ENCODE data around the gene FGGY. TPM values are rescaled to one million over a fixed set of nuclear protein-coding genes. Genes with fewer than 3 reads are reported as not detected.

Gene FGGY
- total and polyA plus RNA-seq, 2 donors: 15.6 to 25.3 TPM

GRCh38 chr1:59263111-59263510, 33.8 kb upstream of the FGGY start:
- no peaks in the 10 kb centered on the region for H3K36me3 ChIP-seq (ENCODE audit: control insufficient read depth in 2 of 2, insufficient read depth in 2 of 2, low read length in 1 of 2)
- no peaks in the 10 kb centered on the region for H3K4me1 ChIP-seq (ENCODE audit: control insufficient read depth in 2 of 2, insufficient read depth in 2 of 2, low read length in 2 of 2)
- no peaks in the 10 kb centered on the region for H3K9me3 ChIP-seq (ENCODE audit: control insufficient read depth in 2 of 2, insufficient read depth in 1 of 2, low read length in 1 of 2)
- no peak overlapping the region for H3K4me3 ChIP-seq (ENCODE audit: low read length in 2 of 2)
- DNase-seq (ENCODE audit: low read depth in 6 of 9, low spot score in 9 of 9): no peak
- H3K27me3 ChIP-seq (ENCODE audit: control insufficient read depth in 2 of 2, insufficient read depth in 1 of 2, low read length in 1 of 2): no peaks in the 10 kb centered on the region
- H3K27ac ChIP-seq (ENCODE audit: low read depth in 1 of 2, low read length in 1 of 2): no peak overlapping the region

- H3K27ac ChIP-seq (ENCODE audit: low read depth in 1 of 2, low read length in 1 of 2): no peak overlapping the region
- no peaks in the 10 kb centered on the region for H3K36me3 ChIP-seq (ENCODE audit: control insufficient read depth in 2 of 2, insufficient read depth in 2 of 2, low read length in 1 of 2)
- no peak overlapping the region for H3K4me3 ChIP-seq (ENCODE audit: low read length in 2 of 2)
- H3K4me1 ChIP-seq (ENCODE audit: control insufficient read depth in 2 of 2, insufficient read depth in 2 of 2, low read length in 2 of 2): no peaks in the 10 kb centered on the region
- H3K9me3 ChIP-seq (ENCODE audit: control insufficient read depth in 2 of 2, insufficient read depth in 1 of 2, low read length in 1 of 2): no peaks in the 10 kb centered on the region
- DNase-seq (ENCODE audit: low read depth in 6 of 9, low spot score in 9 of 9): no peak
- 95% methylated on average over 4 of the region's 4 CpGs for WGBS
- no peaks in the 10 kb centered on the region for H3K27me3 ChIP-seq (ENCODE audit: control insufficient read depth in 2 of 2, insufficient read depth in 1 of 2, low read length in 1 of 2)
These were observed 31.3 kb upstream of the FGGY start for GRCh38 chr1:59265622-59266021.

GRCh38 chr1:59266180-59266926, 30.5 kb upstream of the FGGY start:
- Histone ChIP-seq H3K36me3 (ENCODE audit: control insufficient read depth in 2 of 2, insufficient read depth in 2 of 2, low read length in 1 of 2) (no peaks in the 10 kb centered on the region), H3K27me3 (ENCODE audit: control insufficient read depth in 2 of 2, insufficient read depth in 1 of 2, low read length in 1 of 2) (no peaks in the 10 kb centered on the region), H3K27ac (ENCODE audit: low read depth in 1 of 2, low read length in 1 of 2) (no peak overlapping the region), H3K9me3 (ENCODE audit: control insufficient read depth in 2 of 2, insufficient read depth in 1 of 2, low read length in 1 of 2) (no peaks in the 10 kb centered on the region), H3K4me1 (ENCODE audit: control insufficient read depth in 2 of 2, insufficient read depth in 2 of 2, low read length in 2 of 2) (no peaks in the 10 kb centered on the region), H3K4me3 (ENCODE audit: low read length in 2 of 2) (no peak overlapping the region)
- peak in 1 of 9 donors; percentile 18 for DNase-seq (ENCODE audit: low read depth in 6 of 9, low spot score in 9 of 9)
- 96% methylated on average over 4 of the region's 4 CpGs for WGBS

GRCh38 chr1:59266927-59267293, 30.0 kb upstream of the FGGY start:
- Histone ChIP-seq H3K27me3 (ENCODE audit: control insufficient read depth in 2 of 2, insufficient read depth in 1 of 2, low read length in 1 of 2) (no peaks in the 10 kb centered on the region), H3K4me1 (ENCODE audit: control insufficient read depth in 2 of 2, insufficient read depth in 2 of 2, low read length in 2 of 2) (no peaks in the 10 kb centered on the region), H3K4me3 (ENCODE audit: low read length in 2 of 2) (no peak overlapping the region), H3K27ac (ENCODE audit: low read depth in 1 of 2, low read length in 1 of 2) (no peak overlapping the region), H3K36me3 (ENCODE audit: control insufficient read depth in 2 of 2, insufficient read depth in 2 of 2, low read length in 1 of 2) (no peaks in the 10 kb centered on the region), H3K9me3 (ENCODE audit: control insufficient read depth in 2 of 2, insufficient read depth in 1 of 2, low read length in 1 of 2) (no peaks in the 10 kb centered on the region)
- no peak for DNase-seq (ENCODE audit: low read depth in 6 of 9, low spot score in 9 of 9)

- Histone ChIP-seq H3K9me3 (ENCODE audit: control insufficient read depth in 2 of 2, insufficient read depth in 1 of 2, low read length in 1 of 2) (no peaks in the 10 kb centered on the region), H3K27ac (ENCODE audit: low read depth in 1 of 2, low read length in 1 of 2) (no peak overlapping the region), H3K27me3 (ENCODE audit: control insufficient read depth in 2 of 2, insufficient read depth in 1 of 2, low read length in 1 of 2) (no peaks in the 10 kb centered on the region), H3K4me3 (ENCODE audit: low read length in 2 of 2) (no peak overlapping the region), H3K4me1 (ENCODE audit: control insufficient read depth in 2 of 2, insufficient read depth in 2 of 2, low read length in 2 of 2) (no peaks in the 10 kb centered on the region), H3K36me3 (ENCODE audit: control insufficient read depth in 2 of 2, insufficient read depth in 2 of 2, low read length in 1 of 2) (no peaks in the 10 kb centered on the region)
- 93% methylated on average over 1 of the region's 1 CpG for WGBS
- DNase-seq (ENCODE audit: low read depth in 6 of 9, low spot score in 9 of 9): no peak
These were observed 28.5 kb upstream of the FGGY start for GRCh38 chr1:59268406-59268805.

GRCh38 chr1:59271561-59272260, 25.2 kb upstream of the FGGY start:
- no peak overlapping the region for H3K27ac ChIP-seq (ENCODE audit: low read depth in 1 of 2, low read length in 1 of 2)
- no peak overlapping the region for H3K4me3 ChIP-seq (ENCODE audit: low read length in 2 of 2)
- H3K36me3 ChIP-seq (ENCODE audit: control insufficient read depth in 2 of 2, insufficient read depth in 2 of 2, low read length in 1 of 2): no peaks in the 10 kb centered on the region
- whole genome bisulfite sequencing: 93% methylated on average over 2 of the region's 2 CpGs
- no peaks in the 10 kb centered on the region for H3K9me3 ChIP-seq (ENCODE audit: control insufficient read depth in 2 of 2, insufficient read depth in 1 of 2, low read length in 1 of 2)
- no peaks in the 10 kb centered on the region for H3K4me1 ChIP-seq (ENCODE audit: control insufficient read depth in 2 of 2, insufficient read depth in 2 of 2, low read length in 2 of 2)
- DNase-seq (ENCODE audit: low read depth in 6 of 9, low spot score in 9 of 9): no peak
- H3K27me3 ChIP-seq (ENCODE audit: control insufficient read depth in 2 of 2, insufficient read depth in 1 of 2, low read length in 1 of 2): no peaks in the 10 kb centered on the region

GRCh38 chr1:59272507-59272906, 24.4 kb upstream of the FGGY start:
- WGBS: 85% methylated on average over 1 of the region's 1 CpG
- Histone ChIP-seq H3K4me1 (ENCODE audit: control insufficient read depth in 2 of 2, insufficient read depth in 2 of 2, low read length in 2 of 2) (no peaks in the 10 kb centered on the region), H3K27ac (ENCODE audit: low read depth in 1 of 2, low read length in 1 of 2) (peak overlapping the region in 1 of 2 donors; percentile 52), H3K27me3 (ENCODE audit: control insufficient read depth in 2 of 2, insufficient read depth in 1 of 2, low read length in 1 of 2) (no peaks in the 10 kb centered on the region), H3K4me3 (ENCODE audit: low read length in 2 of 2) (no peak overlapping the region), H3K9me3 (ENCODE audit: control insufficient read depth in 2 of 2, insufficient read depth in 1 of 2, low read length in 1 of 2) (no peaks in the 10 kb centered on the region), H3K36me3 (ENCODE audit: control insufficient read depth in 2 of 2, insufficient read depth in 2 of 2, low read length in 1 of 2) (no peaks in the 10 kb centered on the region)
- DNase-seq (ENCODE audit: low read depth in 6 of 9, low spot score in 9 of 9): peak in 1 of 9 donors; percentile 23

GRCh38 chr1:59276439-59276851, 20.4 kb upstream of the FGGY start:
- WGBS: 87% methylated on average over 3 of the region's 3 CpGs
- no peaks in the 10 kb centered on the region for H3K27me3 ChIP-seq (ENCODE audit: control insufficient read depth in 2 of 2, insufficient read depth in 1 of 2, low read length in 1 of 2)
- no peak for DNase-seq (ENCODE audit: low read depth in 6 of 9, low spot score in 9 of 9)

GRCh38 chr1:59278780-59279354, 18.0 kb upstream of the FGGY start:
- Histone ChIP-seq H3K27ac (ENCODE audit: low read depth in 1 of 2, low read length in 1 of 2) (no peak overlapping the region), H3K27me3 (ENCODE audit: control insufficient read depth in 2 of 2, insufficient read depth in 1 of 2, low read length in 1 of 2) (no peaks in the 10 kb centered on the region), H3K4me3 (ENCODE audit: low read length in 2 of 2) (no peak overlapping the region), H3K36me3 (ENCODE audit: control insufficient read depth in 2 of 2, insufficient read depth in 2 of 2, low read length in 1 of 2) (no peaks in the 10 kb centered on the region), H3K4me1 (ENCODE audit: control insufficient read depth in 2 of 2, insufficient read depth in 2 of 2, low read length in 2 of 2) (no peaks in the 10 kb centered on the region), H3K9me3 (ENCODE audit: control insufficient read depth in 2 of 2, insufficient read depth in 1 of 2, low read length in 1 of 2) (no peaks in the 10 kb centered on the region)
- WGBS: 96% methylated on average over 2 of the region's 2 CpGs
- DNase-seq (ENCODE audit: low read depth in 6 of 9, low spot score in 9 of 9): no peak

More at GRCh38 chr1:59276439-59276851, 20.4 kb upstream of the FGGY start:
- Histone ChIP-seq H3K36me3 (ENCODE audit: control insufficient read depth in 2 of 2, insufficient read depth in 2 of 2, low read length in 1 of 2) (no peaks in the 10 kb centered on the region), H3K27ac (ENCODE audit: low read depth in 1 of 2, low read length in 1 of 2) (no peak overlapping the region), H3K4me3 (ENCODE audit: low read length in 2 of 2) (no peak overlapping the region), H3K4me1 (ENCODE audit: control insufficient read depth in 2 of 2, insufficient read depth in 2 of 2, low read length in 2 of 2) (no peaks in the 10 kb centered on the region), H3K9me3 (ENCODE audit: control insufficient read depth in 2 of 2, insufficient read depth in 1 of 2, low read length in 1 of 2) (no peaks in the 10 kb centered on the region)
